Measurements from ENCODE around the gene PCDH12. TPM values are rescaled to one million over a fixed set of nuclear protein-coding genes. Genes with fewer than 3 reads are reported as not detected.

PCDH12 gene
- total RNA-seq, 2 experiments from 2014 or later = 0.43 to 1.1 TPM

DNA sequence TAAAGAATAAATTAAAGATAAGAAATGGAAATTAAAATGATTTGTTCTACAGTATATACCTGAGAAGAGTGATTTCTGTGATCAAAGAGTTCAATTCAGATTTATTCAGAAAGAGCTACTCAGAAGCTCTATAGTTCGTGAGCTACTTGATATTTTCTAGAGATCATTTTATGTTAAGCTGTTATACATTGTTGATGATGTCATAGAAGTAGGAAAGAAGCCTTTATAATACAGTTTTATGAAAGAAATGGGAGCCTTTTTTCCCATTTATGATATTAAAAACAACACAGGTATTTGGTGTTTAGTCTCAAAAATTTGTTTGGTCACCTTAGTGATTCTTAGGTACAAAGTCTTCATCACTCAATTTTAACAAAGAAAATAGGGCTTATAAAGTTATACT lies 31.7 kb upstream of the PCDH12 start:
- Mint-ChIP-seq H3K9me3 (no peaks in the 10 kb centered on the region), H3K4me1 (ENCODE audit: low read depth) (peaks cover 10% of the 10 kb centered on the region), H3K36me3 (ENCODE audit: low read depth) (peaks cover 35% of the 10 kb centered on the region), H3K27me3 (ENCODE audit: low read depth) (no peaks in the 10 kb centered on the region), H3K4me3 (no peak overlapping the region), H3K27ac (no peak overlapping the region)
- CTCF ChIA-PET = interaction anchor here (0.7 to 9.4 kb wide), 16 partner anchors 10 to 559 kb away, joined by 3 to 137 read pairs (median 6); partner anchors contain the start of genes GNPDA1 and RNF14
- DNase-seq = no peak
- intact Hi-C loops (cut with micrococcal nuclease) = loop anchor here (5.0 kb wide), 1 partner anchor 558 kb away; no protein-coding TSS in a partner anchor

DNA sequence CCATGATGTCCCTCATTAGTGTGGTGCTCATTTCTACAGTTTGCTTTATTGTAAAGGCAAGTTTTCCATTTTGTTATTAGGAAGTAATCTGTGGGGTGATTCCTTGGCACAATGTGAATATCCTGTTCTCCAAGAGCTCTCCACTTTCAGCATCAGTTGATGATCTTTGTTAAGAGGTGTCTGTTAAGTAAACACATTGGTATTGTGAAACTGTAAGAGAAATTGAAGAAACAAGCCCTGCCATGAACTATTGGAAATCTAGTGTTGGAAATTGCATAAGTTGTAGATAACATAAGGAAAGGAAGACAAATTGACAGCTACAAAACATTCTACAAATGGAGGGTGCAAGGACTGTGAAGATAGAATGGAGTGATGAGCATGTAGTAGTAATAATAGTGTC lies 28.1 kb upstream of the PCDH12 start:
- Mint-ChIP-seq H3K27me3 (ENCODE audit: low read depth) (no peaks in the 10 kb centered on the region), H3K9me3 (no peaks in the 10 kb centered on the region), H3K36me3 (ENCODE audit: low read depth) (peaks cover 23% of the 10 kb centered on the region), H3K4me3 (no peak overlapping the region), H3K4me1 (ENCODE audit: low read depth) (no peaks in the 10 kb centered on the region), H3K27ac (no peak overlapping the region)
- CTCF ChIA-PET = interaction anchor here (0.6 to 9.4 kb wide), 6 partner anchors 10 to 362 kb away, joined by 3 to 126 read pairs (median 4); partner anchors contain the start of gene RNF14
- no peak for DNase-seq
- intact Hi-C loops (cut with micrococcal nuclease) = no loop called here

DNA sequence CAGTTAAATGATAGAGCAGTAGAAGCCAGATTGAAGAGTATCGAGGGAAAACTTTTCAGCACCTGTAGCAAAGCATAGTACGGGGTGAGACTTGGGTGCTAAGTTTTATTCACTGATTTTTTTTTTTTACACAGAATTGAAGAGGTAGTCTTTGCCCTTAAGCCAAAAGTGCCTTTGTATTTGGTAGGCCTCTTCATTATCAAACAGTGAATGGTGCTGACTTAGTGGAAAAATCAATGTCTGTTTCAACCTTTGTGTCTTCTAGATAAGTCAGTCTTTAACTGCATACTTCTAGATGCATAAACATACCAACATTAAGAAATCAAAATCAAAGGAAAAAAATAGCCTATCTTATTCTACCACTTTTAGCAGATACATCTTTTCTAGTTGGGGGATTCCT lies 24.6 kb upstream of the PCDH12 start:
- no peak overlapping the region for H3K27ac Mint-ChIP-seq
- CTCF ChIA-PET = no interaction called here
- H3K4me1 Mint-ChIP-seq (ENCODE audit: low read depth) = peaks cover 2% of the 10 kb centered on the region
- no peaks in the 10 kb centered on the region for H3K9me3 Mint-ChIP-seq
- intact Hi-C loops (cut with micrococcal nuclease) = no loop called here
- H3K4me3 Mint-ChIP-seq = no peak overlapping the region
- peaks cover 34% of the 10 kb centered on the region for H3K36me3 Mint-ChIP-seq (ENCODE audit: low read depth)
- DNase-seq = no peak
- H3K27me3 Mint-ChIP-seq (ENCODE audit: low read depth) = no peaks in the 10 kb centered on the region

DNA sequence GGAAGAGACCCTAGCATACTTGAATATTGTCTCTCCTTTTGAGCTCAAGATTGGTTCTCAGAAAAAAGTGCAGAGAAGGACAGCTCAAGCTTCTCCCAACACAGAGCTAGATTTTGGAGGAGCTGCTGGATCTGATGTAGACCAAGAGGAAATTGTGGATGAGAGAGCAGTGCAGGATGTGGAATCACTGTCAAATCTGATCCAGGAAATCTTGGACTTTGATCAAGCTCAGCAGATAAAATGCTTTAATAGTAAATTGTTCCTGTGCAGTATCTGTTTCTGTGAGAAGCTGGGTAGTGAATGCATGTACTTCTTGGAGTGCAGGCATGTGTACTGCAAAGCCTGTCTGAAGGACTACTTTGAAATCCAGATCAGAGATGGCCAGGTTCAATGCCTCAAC lies 20.4 kb upstream of the PCDH12 start:
- intact Hi-C loops (cut with micrococcal nuclease) = no loop called here
- Mint-ChIP-seq H3K27ac (no peak overlapping the region), H3K4me3 (no peak overlapping the region), H3K4me1 (ENCODE audit: low read depth) (peaks cover 23% of the 10 kb centered on the region), H3K27me3 (ENCODE audit: low read depth) (no peaks in the 10 kb centered on the region), H3K9me3 (no peaks in the 10 kb centered on the region), H3K36me3 (ENCODE audit: low read depth) (peaks cover 39% of the 10 kb centered on the region)
- CTCF ChIA-PET = interaction anchor here (0.5 to 3.1 kb wide), 7 partner anchors 10 to 1302 kb away, joined by 3 to 15 read pairs (median 3); partner anchors contain the start of gene RNF14
- DNase-seq = no peak

DNA sequence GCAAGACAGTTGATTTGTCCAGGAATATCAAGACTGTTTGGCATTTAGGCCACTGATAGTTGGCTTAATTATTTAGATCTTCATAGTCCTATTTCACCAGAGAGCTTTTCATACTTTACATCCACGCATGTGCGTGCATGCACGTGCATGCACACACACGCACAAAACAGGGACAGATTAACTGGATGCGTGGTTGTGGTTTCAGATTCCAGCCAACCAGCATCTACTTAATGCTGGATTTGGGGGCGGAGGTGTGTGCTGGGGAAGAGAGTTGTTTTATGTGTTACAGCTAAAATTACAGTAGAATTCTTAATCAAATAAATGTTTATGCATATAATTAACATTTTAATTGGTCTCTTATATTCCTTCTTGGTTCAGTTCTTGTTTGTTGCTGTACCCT lies 18.2 kb upstream of the PCDH12 start:
- Mint-ChIP-seq H3K4me1 (ENCODE audit: low read depth) (peaks cover 33% of the 10 kb centered on the region), H3K36me3 (ENCODE audit: low read depth) (peaks cover 42% of the 10 kb centered on the region)

DNA sequence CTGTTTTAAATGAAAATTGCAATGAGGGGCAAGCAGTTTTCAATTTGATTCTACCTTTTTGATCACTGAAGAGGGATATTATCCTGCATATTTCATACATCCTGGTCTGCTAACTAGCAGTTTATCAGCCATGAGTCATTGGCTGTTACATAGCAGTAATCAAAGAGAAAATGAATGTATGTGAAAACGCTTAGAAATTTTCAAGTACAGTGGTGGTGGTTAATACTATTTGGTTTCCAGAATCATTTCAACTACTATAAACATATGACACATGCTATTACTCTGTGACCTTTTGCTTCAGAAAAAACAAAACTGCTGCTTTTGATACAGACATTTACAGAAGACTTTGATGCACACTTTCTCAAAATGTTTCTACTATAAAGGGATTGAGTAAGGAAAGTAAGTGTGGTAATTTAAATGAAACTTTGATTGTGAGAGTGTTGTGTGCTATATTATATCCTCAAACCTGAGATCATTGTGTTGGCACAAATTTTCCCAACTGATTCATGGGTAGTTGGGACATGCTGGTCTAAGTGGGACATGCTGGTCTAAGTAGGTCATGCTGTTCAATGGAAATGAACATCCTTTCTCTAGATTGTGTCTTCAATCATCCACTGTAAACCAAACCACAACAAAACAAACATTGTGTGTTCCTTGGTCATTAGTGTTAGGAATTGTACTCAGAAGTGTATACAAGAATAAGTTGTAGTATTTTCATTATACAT lies 16.0 kb upstream of the PCDH12 start:
- no peaks in the 10 kb centered on the region for H3K27me3 Mint-ChIP-seq (ENCODE audit: low read depth)
- peak overlapping the region; percentile 13 for H3K4me3 Mint-ChIP-seq
- peak overlapping the region; percentile 85 for H3K27ac Mint-ChIP-seq
- peaks cover 31% of the 10 kb centered on the region for H3K36me3 Mint-ChIP-seq (ENCODE audit: low read depth)
- H3K9me3 Mint-ChIP-seq = no peaks in the 10 kb centered on the region
- CTCF ChIA-PET = interaction anchor here (2.3 to 7.3 kb wide), 2 partner anchors 15 to 27 kb away, joined by 4 to 115 read pairs; partner anchors contain the start of gene PCDH12
- H3K4me1 Mint-ChIP-seq (ENCODE audit: low read depth) = peaks cover 46% of the 10 kb centered on the region
- intact Hi-C loops (cut with micrococcal nuclease) = loop anchor here (1.0 kb wide), 2 partner anchors 33 to 41 kb away; no protein-coding TSS in a partner anchor
- DNase-seq = no peak

More for the DNA sequence above, 18.2 kb upstream of the PCDH12 start:
- H3K27me3 Mint-ChIP-seq (ENCODE audit: low read depth) = no peaks in the 10 kb centered on the region
- no peak overlapping the region for H3K27ac Mint-ChIP-seq
- intact Hi-C loops (cut with micrococcal nuclease) = no loop called here
- CTCF ChIA-PET = interaction anchor here (0.5 to 2.7 kb wide), 10 partner anchors 8 to 242 kb away, joined by 3 to 16 read pairs (median 4); partner anchors contain the start of gene RNF14
- H3K4me3 Mint-ChIP-seq = no peak overlapping the region
- no peaks in the 10 kb centered on the region for H3K9me3 Mint-ChIP-seq
- no peak for DNase-seq

DNA sequence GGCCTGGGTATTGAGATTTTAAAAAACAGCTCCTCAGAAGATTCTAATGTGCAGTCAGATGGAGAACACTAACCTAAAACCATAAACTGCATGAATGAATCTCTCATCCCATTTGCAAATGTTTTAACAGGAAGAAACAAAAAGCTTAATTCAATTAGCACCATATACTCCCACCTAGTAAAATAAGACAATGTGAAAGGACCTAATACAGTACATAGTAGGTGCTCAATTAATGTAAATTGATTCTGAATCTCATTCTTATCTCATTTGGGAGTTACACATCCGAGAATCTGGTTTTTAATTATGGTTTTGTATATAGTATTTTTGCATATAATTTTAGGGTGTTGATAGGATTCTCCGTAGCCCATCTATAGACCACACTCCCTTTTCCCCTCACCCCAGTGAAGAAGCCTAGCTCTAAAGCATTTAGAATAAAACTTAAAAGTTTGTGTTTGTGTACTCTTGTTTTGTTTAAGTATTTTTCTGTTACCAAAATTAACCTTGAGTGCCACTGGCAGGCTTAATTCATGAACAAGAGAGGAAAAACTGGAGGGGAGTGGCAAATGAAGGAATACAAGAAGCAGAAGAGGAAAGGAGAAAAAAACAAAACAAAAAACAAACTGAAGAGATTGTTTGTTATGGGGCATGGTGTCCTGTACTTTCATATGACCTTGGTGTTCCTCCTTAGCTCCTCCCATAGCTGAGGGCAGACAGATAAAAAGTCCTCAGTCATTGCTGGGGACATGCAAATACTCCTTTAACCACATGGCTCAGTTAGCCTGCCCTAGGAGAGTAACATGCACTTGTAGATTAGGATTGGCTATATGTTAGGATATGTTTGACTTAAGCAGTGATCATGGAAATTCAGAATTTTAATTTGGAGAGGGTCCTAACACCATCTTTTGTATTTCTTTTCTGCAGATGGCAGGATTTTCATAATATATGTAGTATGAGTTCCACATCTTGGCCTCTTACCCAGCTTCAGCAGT lies 12.1 kb upstream of the PCDH12 start:
- H3K4me3 Mint-ChIP-seq = peak overlapping the region; percentile 93
- peak overlapping the region; percentile 91 for H3K27ac Mint-ChIP-seq
- H3K36me3 Mint-ChIP-seq (ENCODE audit: low read depth) = peaks cover 22% of the 10 kb centered on the region
- peaks cover 47% of the 10 kb centered on the region for H3K4me1 Mint-ChIP-seq (ENCODE audit: low read depth)
- no peaks in the 10 kb centered on the region for H3K27me3 Mint-ChIP-seq (ENCODE audit: low read depth)
- no peaks in the 10 kb centered on the region for H3K9me3 Mint-ChIP-seq
- DNase-seq = no peak
- CTCF ChIA-PET = interaction anchor here (0.6 to 7.3 kb wide), 26 partner anchors 7 to 319 kb away, joined by 3 to 115 read pairs (median 5); partner anchors contain the start of genes FCHSD1, GNPDA1, PCDH1 and PCDH12
- intact Hi-C loops (cut with micrococcal nuclease) = loop anchor here (1.0 to 2.0 kb wide), 6 partner anchors 37 to 277 kb away; partner anchors contain the start of gene DELE1

DNA sequence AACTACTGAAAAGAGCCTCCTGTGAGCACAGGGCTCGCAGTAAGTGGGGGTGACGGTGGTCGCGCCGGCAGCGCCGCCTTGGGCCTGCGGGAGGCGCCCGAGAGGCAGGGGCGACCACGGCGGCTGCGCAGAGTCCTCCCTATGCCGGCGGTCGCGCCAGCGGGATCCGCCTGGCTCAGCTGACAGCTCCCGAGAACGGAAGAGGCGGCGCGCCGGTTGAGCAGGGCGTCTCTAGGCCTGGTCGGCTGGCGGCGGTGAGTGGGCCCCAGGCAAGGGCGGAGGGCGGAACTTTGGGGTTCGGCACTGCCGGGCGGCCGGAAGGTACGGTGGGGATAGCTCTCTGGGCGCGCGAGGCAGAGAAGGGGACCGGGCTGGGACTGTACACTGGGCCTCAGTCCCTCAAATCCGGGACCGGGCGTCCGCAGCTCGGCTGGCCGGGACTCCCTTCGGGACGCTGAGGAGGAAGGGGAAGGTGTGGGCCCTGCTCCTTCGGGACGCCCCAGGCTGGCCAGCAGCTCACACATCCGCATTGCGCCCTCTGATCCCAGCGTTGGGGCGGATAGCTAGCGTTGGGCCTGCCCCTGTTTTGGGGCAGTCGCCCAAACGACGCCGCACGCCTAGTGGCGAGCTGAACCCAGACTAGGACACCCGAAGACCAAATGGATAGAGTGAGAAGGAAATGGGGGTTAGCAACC lies 11.1 kb upstream of the PCDH12 start, which contains the start of gene RNF14:
Gene RNF14, plus strand, starts transcription at position 192 of the 695 bp plus-strand sequence. CDS start 4,484 bp downstream, outside the sequence.
- Mint-ChIP-seq H3K36me3 (ENCODE audit: low read depth) (peaks cover 14% of the 10 kb centered on the region), H3K4me1 (ENCODE audit: low read depth) (peaks cover 37% of the 10 kb centered on the region)

DNA sequence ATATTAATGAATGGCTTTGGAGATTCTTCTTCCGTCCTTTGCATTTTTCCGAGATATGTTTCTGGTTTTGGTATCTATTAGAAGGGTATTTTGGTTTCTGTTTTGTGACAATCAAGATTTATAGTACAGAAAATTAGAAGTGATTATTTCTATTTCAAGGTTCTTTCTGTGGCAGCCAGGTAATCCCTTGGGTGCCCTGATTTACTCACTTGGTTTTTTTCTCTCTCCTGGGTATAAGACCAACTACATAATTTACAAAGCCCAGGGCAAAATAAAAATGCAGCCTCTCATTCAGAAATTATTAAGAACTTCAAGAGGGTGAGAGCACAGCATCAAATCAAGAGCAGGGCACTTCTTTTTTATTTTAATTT lies 8.9 kb upstream of the PCDH12 start:
- intact Hi-C loops (cut with micrococcal nuclease) = no loop called here
- Mint-ChIP-seq H3K4me3 (no peak overlapping the region), H3K36me3 (ENCODE audit: low read depth) (peaks cover 6% of the 10 kb centered on the region)

More for the DNA sequence above, 11.1 kb upstream of the PCDH12 start, which contains the start of gene RNF14:
- CTCF ChIA-PET = interaction anchor here (0.6 to 7.3 kb wide), 32 partner anchors 9 to 734 kb away, joined by 3 to 115 read pairs (median 6); partner anchors contain the start of genes FCHSD1, GNPDA1, PCDH1 and PCDH12
- Mint-ChIP-seq H3K27ac (peak within 1 kb of the TSS; percentile 91), H3K27me3 (ENCODE audit: low read depth) (no peaks in the 10 kb centered on the region), H3K4me3 (peak within 1 kb of the TSS; percentile 93), H3K9me3 (no peaks in the 10 kb centered on the region)
- intact Hi-C loops (cut with micrococcal nuclease) = loop anchor here (1.0 to 2.0 kb wide), 6 partner anchors 38 to 276 kb away; partner anchors contain the start of gene DELE1
- peak; percentile 96 for DNase-seq

DNA sequence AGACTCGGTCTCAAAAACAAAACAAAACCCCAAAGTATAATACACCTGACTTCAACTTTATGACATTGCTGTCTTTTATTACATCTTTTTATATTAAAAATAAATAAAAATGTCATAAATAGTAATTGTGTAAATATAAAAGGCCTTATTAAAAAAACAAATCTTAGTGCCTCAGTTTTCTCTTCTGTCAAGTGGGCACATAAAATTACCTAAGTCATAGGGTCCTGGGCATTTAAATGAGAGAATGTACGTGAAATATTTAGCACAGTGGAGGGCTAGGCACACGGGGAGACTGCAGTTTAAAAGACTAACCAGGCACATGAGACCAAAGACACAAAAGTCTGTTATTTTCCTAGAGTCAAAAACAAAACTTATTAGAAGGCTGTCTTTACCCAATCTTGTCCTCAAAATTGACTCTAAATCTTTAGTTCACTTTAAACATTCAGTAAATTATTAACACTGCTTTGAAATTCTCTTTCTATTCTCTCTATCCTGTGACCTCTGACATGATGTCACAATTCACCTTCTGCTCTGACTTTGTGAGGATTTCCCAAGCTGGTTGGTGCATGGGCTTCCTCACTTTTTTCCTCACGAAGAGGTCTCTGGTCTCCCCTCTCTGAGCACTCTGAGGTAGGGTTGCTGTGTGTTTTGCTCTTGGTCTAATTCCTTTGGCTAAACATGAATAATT lies 8.4 kb upstream of the PCDH12 start:
- peaks cover 21% of the 10 kb centered on the region for H3K4me1 Mint-ChIP-seq (ENCODE audit: low read depth)
- no peak overlapping the region for H3K27ac Mint-ChIP-seq
- intact Hi-C loops (cut with micrococcal nuclease) = no loop called here
- no peak overlapping the region for H3K4me3 Mint-ChIP-seq
- H3K9me3 Mint-ChIP-seq = no peaks in the 10 kb centered on the region
- peaks cover 4% of the 10 kb centered on the region for H3K36me3 Mint-ChIP-seq (ENCODE audit: low read depth)
- CTCF ChIA-PET = interaction anchor here (5.2 to 7.3 kb wide), 2 partner anchors 7 to 274 kb away, joined by 23 to 115 read pairs; partner anchors contain the start of gene PCDH12
- DNase-seq = no peak
- no peaks in the 10 kb centered on the region for H3K27me3 Mint-ChIP-seq (ENCODE audit: low read depth)

More for the DNA sequence above, 8.9 kb upstream of the PCDH12 start:
- DNase-seq = no peak
- CTCF ChIA-PET = interaction anchor here (1.6 to 7.3 kb wide), 4 partner anchors 8 to 275 kb away, joined by 4 to 115 read pairs (median 18); partner anchors contain the start of gene PCDH12
- no peaks in the 10 kb centered on the region for H3K27me3 Mint-ChIP-seq (ENCODE audit: low read depth)
- H3K27ac Mint-ChIP-seq = no peak overlapping the region
- peaks cover 22% of the 10 kb centered on the region for H3K4me1 Mint-ChIP-seq (ENCODE audit: low read depth)
- no peaks in the 10 kb centered on the region for H3K9me3 Mint-ChIP-seq

Measured in activated naive CD4-positive, alpha-beta T cell treated with anti-CD3 and anti-CD28 coated beads for 36 hours (primary cell).